Keratinocyte (primary cell): Measurements from ENCODE around the gene DEXI. TPM values are rescaled to one million over a fixed set of nuclear protein-coding genes. Genes with fewer than 3 reads are reported as not detected.
"Not testable (repeated sequence)": the region's sequence is repeated elsewhere in the genome, so short reads cannot be mapped to it uniquely, and the experiment has no call there.

Experiments used
- DNase-seq: peaks from one replicate; pipeline ENCODE4 v3.0.0-alpha.2; 2011; ENCODE audit warnings: low read depth, missing footprints, low spot score
- FAIRE-seq: peaks from 2 replicates; lab custom pipeline; 2011; peaks lifted over from hg19 to GRCh38; lab: Jason Lieb, UNC
- H2AFZ ChIP-seq: 2 replicates; pipeline ENCODE4 v1.6.0; 2012; ENCODE audit warnings: low read length, control low read depth, inconsistent platforms; ENCODE audit not compliant: control insufficient read depth
- H3K27ac ChIP-seq: 2 replicates; pipeline ENCODE4 v1.5.1; 2011; ENCODE audit warnings: low read length; ENCODE audit not compliant: control insufficient read depth, insufficient read depth
- H3K27me3 ChIP-seq: 3 replicates; pipeline ENCODE4 v1.6.0; 2011; ENCODE audit warnings: low read length; ENCODE audit not compliant: control insufficient read depth, insufficient read depth; ENCODE audit errors: extremely low read depth
- H3K36me3 ChIP-seq, 2 experiments: 2 replicates in 1 of 2; 3 replicates in 1 of 2; pipeline ENCODE4 v1.5.1; 2011; ENCODE audit warnings: low read length in 2 of 2, mild to moderate bottlenecking in 1 of 2; ENCODE audit not compliant: control insufficient read depth in 2 of 2, insufficient read depth in 2 of 2; ENCODE audit errors: extremely low read depth in 1 of 2
- H3K4me1 ChIP-seq: 3 replicates; pipeline ENCODE4 v1.5.1; 2011; ENCODE audit warnings: low read length; ENCODE audit not compliant: control insufficient read depth, insufficient read depth; ENCODE audit errors: extremely low read depth
- H3K4me2 ChIP-seq: 3 replicates; pipeline ENCODE4 v1.6.0; 2011; ENCODE audit warnings: low read depth, low read length; ENCODE audit not compliant: control insufficient read depth, insufficient read depth; ENCODE audit errors: extremely low read depth
- H3K4me3 ChIP-seq, 3 experiments: fragments of 200-600 bp in 1 of 3; sonication (generic) in 1 of 3; 2 replicates in 2 of 3; 3 replicates in 1 of 3; pipeline ENCODE4 v1.5.1; 2011 to 2016; ENCODE audit warnings: low read length in 3 of 3, mild to moderate bottlenecking in 3 of 3, control low read depth in 2 of 3, inconsistent platforms in 1 of 3, low read depth in 1 of 3, mixed read lengths in 1 of 3, mixed run types in 1 of 3, moderate library complexity in 1 of 3; ENCODE audit not compliant: control insufficient read depth in 2 of 3, insufficient read depth in 2 of 3; ENCODE audit errors: extremely low read depth in 1 of 3
- H3K79me2 ChIP-seq: 2 replicates; pipeline ENCODE4 v1.6.0; 2012; ENCODE audit warnings: low read length; ENCODE audit not compliant: control insufficient read depth, insufficient read depth
- H3K9ac ChIP-seq: 3 replicates; pipeline ENCODE4 v1.6.0; 2011; ENCODE audit warnings: low read length; ENCODE audit not compliant: control insufficient read depth, insufficient read depth; ENCODE audit errors: extremely low read depth
- H3K9me1 ChIP-seq: 3 replicates; pipeline ENCODE4 v1.6.0; 2011; ENCODE audit warnings: low read length; ENCODE audit not compliant: control insufficient read depth, insufficient read depth; ENCODE audit errors: extremely low read depth
- H3K9me3 ChIP-seq: 2 replicates; pipeline ENCODE4 v1.5.1; 2012; ENCODE audit warnings: low read depth, low read length; ENCODE audit not compliant: control insufficient read depth
- H4K20me1 ChIP-seq: 3 replicates; pipeline ENCODE4 v1.6.0; 2011; ENCODE audit warnings: low read length; ENCODE audit not compliant: control insufficient read depth, insufficient read depth; ENCODE audit errors: extremely low read depth
- EZH2 ChIP-seq: IDR thresholded peaks from one replicate; pipeline ENCODE4 v1.6.1; 2012; ENCODE audit warnings: inconsistent platforms, mild to moderate bottlenecking, low read length, moderate library complexity
- dilution Hi-C: fragments of 300-500 bp; cut with MboI; formaldehyde crosslinking; loops from one replicate; pipeline ENCODE4 v1.7.0; 2020; ENCODE audit warnings: low sequenced_read_pairs; ENCODE audit not compliant: extremely low pct_ligation_motif_present
- polyA plus RNA-seq, 5 experiments: library from polyadenylated mRNA; depleted of rRNA in 3 of 5; stranded (reverse) in 3 of 5; stranded (forward) in 1 of 5; unstranded in 1 of 5; fragments of >200 nt; gene quantifications; 1 replicate in 1 of 5; 2 replicates in 3 of 5; 3 replicates in 1 of 5; pipeline versions ENCODE4 v1.2.1 to v1.2.3, GENCODE V29; 2011 to 2012; ENCODE audit warnings: missing spikeins in 2 of 5, low read depth in 1 of 5, low replicate concordance in 1 of 5
- TF ChIP-seq, protein P1 (sequence below), 3 experiments: IDR thresholded peaks in 1 of 3; conservative IDR thresholded peaks in 1 of 3; optimal IDR thresholded peaks in 1 of 3; 2 replicates in 2 of 3; 3 replicates in 1 of 3; pipeline versions ENCODE3 to v1.5.1; 2011; ENCODE audit warnings: low read length in 3 of 3, mild to moderate bottlenecking in 3 of 3, moderate library complexity in 2 of 3, control low read depth in 1 of 3, inconsistent platforms in 1 of 3; ENCODE audit not compliant: insufficient read depth in 2 of 3; ENCODE audit errors: extremely low read depth in 1 of 3

The DEXI gene
- polyA plus RNA-seq, 1 donor (not counting 4 experiments of a cell fraction or from before 2014, with no cell fraction given) = 25.9 TPM

DNA sequence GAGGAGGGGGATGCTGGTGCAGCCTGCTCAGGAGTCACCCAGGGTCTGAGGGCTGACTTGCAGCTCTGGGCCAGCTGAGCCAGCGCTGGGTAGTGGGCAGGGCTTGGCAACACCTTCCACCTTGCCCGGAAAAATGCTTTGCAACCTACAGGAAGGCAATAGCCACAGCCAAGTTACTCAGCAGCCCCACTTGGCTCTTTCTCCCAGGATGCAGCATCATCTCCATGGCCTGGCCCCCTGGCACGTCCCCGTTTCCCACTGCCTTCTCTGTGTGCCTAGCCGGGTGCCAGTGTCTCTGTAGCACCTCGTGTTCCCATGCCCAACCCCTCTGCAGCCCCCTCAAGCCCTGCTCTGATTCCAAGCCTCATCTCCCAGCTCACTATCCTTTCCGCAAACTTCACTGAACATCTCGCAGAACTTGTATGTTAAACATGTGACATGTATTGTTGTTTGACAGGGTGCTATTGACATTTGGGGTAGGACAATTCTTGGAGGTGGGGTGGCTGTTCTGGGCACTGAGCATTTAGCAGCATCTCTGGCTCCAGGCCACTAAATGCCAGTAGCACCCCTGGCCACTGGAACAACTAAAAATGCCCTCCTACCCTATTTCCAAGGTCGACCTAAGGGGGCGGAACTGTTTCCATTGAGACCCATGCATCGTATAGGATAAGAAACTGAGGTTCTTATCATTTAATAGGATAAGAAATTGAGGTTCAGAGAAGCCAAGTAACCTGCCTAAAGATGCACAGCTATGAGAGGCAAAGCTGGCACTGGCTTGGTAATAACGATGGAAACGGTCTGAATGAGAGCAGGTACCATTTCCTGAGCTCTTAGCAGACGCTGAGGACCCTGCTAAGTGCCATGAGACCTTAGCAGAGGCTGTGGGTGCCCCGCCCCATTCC lies 12.2 kb downstream of the DEXI start:
- peaks cover 10 to 13% of the 10 kb centered on the region in 2 experiments for H3K36me3 ChIP-seq
- no peaks in the 10 kb centered on the region for H3K9me3 ChIP-seq
- no peak overlapping the region for H3K9ac ChIP-seq
- H3K4me1 ChIP-seq = no peaks in the 10 kb centered on the region
- DNase-seq (no peak), FAIRE-seq (no peak)
- H3K27ac ChIP-seq = no peak overlapping the region
- H2AFZ ChIP-seq = no peak overlapping the region
- dilution Hi-C loops = no loop called here
- H3K79me2 ChIP-seq = peaks cover 21% of the 10 kb centered on the region
- no peak for TF ChIP-seq EZH2
- TF ChIP-seq, protein P1, sequence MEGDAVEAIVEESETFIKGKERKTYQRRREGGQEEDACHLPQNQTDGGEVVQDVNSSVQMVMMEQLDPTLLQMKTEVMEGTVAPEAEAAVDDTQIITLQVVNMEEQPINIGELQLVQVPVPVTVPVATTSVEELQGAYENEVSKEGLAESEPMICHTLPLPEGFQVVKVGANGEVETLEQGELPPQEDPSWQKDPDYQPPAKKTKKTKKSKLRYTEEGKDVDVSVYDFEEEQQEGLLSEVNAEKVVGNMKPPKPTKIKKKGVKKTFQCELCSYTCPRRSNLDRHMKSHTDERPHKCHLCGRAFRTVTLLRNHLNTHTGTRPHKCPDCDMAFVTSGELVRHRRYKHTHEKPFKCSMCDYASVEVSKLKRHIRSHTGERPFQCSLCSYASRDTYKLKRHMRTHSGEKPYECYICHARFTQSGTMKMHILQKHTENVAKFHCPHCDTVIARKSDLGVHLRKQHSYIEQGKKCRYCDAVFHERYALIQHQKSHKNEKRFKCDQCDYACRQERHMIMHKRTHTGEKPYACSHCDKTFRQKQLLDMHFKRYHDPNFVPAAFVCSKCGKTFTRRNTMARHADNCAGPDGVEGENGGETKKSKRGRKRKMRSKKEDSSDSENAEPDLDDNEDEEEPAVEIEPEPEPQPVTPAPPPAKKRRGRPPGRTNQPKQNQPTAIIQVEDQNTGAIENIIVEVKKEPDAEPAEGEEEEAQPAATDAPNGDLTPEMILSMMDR (optimal IDR thresholded peaks at IDR 0.05 in 1 of 3, IDR thresholded peaks at IDR 0.05 in 1 of 3, conservative IDR thresholded peaks at IDR 0.05 in 1 of 3; ENCODE audit: extremely low read depth in 1 of 3, insufficient read depth in 2 of 3, low read length in 3 of 3) = no peak
- H3K4me3 ChIP-seq = no peak overlapping the region
- no peak overlapping the region for H3K4me2 ChIP-seq
- no peaks in the 10 kb centered on the region for H3K27me3 ChIP-seq
- H3K9me1 ChIP-seq = no peaks in the 10 kb centered on the region
- H4K20me1 ChIP-seq = peaks cover 7% of the 10 kb centered on the region

- H3K9ac ChIP-seq, dilution Hi-C loops, H3K27me3 ChIP-seq, H3K4me3 ChIP-seq, H4K20me1 ChIP-seq, H2AFZ ChIP-seq, H3K4me2 ChIP-seq, H3K4me1 ChIP-seq, H3K9me3 ChIP-seq, FAIRE-seq, H3K9me1 ChIP-seq, DNase-seq, H3K27ac ChIP-seq: not testable (repeated sequence)
- H3K36me3 ChIP-seq = peaks cover 6 to 13% of the 10 kb centered on the region in 2 experiments
- peaks cover 13% of the 10 kb centered on the region for H3K79me2 ChIP-seq
Measured at GRCh38 chr16:10929097-10929496, 13.2 kb downstream of the DEXI start.
